GM21381 (cell line): ENCODE data around the gene EFCAB14.
"Not testable (repeated sequence)": the region's sequence is repeated elsewhere in the genome, so short reads cannot be mapped to it uniquely, and the experiment has no call there.

Source experiments
- ATAC-seq: cut with Tn5 transposase; IDR thresholded peaks from one replicate; pipeline ENCODE4 v1.9.1; 2021; ENCODE audit warnings: mild to moderate bottlenecking, moderate library complexity; ENCODE audit not compliant: unreplicated experiment

EFCAB14 gene

GRCh38 chr1:46687921-46688509 is 30.9 kb downstream of the EFCAB14 start:
- ATAC-seq: no peak

- ATAC-seq: no peak
These were observed 31.7 kb downstream of the EFCAB14 start for GRCh38 chr1:46687093-46687659.

DNA sequence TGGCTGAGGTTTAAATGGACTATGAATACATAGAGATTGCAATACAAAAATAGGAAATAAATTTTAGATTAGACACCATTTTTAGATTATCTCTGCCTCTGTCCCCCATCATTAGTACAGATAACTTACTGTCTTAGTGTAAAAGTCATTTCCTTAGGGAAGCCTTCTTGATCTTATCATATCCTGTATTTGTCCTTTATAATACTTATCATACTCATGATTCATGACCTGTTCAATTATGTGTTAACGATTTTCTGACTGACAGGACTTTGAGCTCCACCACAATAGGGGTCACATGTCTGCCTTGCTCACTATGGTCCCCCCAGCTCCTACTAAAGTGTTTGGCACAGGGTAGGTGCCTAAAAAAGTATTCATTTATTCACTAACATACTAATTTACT is 32.7 kb downstream of the EFCAB14 start:
- no peak for ATAC-seq

GRCh38 chr1:46684670-46685069 is 34.2 kb downstream of the EFCAB14 start:
- no peak for ATAC-seq

GRCh38 chr1:46682064-46682463 is 36.9 kb downstream of the EFCAB14 start:
- no peak for ATAC-seq

- no peak for ATAC-seq
These were observed 37.4 kb downstream of the EFCAB14 start for GRCh38 chr1:46681333-46682034.

GRCh38 chr1:46679789-46680573 is 38.9 kb downstream of the EFCAB14 start:
- ATAC-seq: no peak

GRCh38 chr1:46677339-46677738 is 41.6 kb downstream of the EFCAB14 start:
- no peak for ATAC-seq

DNA sequence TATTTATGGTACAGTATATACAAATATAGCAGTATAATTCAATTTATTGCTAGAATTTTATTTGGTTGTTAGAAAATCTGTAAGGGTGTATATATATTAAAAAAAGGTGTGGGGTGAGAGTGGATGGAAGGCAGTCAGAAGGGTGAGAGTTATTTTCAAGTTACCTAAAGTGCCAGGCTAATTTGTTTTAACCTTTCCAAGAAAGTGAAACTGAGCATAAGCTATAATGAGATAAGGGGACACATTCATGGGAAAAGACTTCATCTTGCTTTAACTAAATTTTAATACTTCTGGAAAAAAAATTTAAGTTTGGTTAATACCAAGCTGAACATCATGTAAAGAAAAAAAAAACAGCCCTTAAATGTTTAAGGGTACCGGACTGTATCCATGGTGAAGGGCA is 42.4 kb downstream of the EFCAB14 start:
- no peak for ATAC-seq

- peak; percentile 83 for ATAC-seq
These were observed 43.2 kb downstream of the EFCAB14 start for GRCh38 chr1:46675549-46676314.

DNA sequence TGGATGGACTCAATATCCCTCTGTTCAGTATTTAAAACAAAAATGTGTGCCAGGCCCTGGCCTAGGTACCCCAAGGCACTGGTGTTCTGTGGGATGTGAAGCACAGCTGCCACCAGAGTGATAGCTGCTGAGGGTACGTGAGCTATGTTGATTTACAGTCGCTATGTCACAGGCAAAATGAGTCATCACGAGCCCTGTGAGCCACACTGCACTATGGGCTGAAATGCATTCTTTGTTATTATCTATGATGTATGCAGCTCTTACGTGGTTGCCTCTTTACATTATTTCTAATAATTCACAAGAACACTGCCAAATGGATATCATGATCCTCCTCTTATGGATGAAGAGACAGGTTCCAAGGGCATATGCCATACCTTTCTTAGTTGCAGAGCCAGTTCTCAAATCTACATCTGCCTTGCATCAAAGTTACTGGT is 45.1 kb downstream of the EFCAB14 start:
- no peak for ATAC-seq

DNA sequence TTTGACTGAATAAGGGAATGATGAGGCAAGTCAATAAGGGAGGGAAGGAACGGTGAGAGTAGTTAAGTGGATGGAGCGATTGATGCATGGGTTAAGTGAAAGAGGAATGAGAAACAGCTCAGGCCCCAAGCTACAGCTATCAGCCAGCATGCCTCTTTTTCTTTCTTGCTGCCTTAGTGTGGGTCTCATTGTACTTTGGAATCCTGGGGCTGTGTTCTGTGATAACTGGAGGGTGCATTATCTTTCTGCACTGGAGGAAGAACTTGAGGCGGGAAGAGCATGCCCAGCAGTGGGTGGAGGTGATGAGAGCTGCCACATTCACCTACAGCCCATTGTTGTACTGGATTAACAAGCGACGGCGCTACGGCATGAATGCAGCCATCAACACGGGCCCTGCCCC is 46.2 kb downstream of the EFCAB14 start:
- no peak for ATAC-seq

- no peak for ATAC-seq
These were observed 47.4 kb downstream of the EFCAB14 start, which contains the start of gene TEX38 for GRCh38 chr1:46671554-46671953. Gene TEX38, plus strand, starts transcription at chr1:46671854. Its CDS starts 81 bp downstream, at chr1:46671935.

- ATAC-seq: no peak
These were observed 48.8 kb downstream of the EFCAB14 start for GRCh38 chr1:46670134-46670533.

GRCh38 chr1:46667782-46668760 is 50.8 kb downstream of the EFCAB14 start, which contains the start of gene ATPAF1:
Gene ATPAF1, minus strand, starts transcription at chr1:46668364. Its CDS starts 42 bp downstream, at chr1:46668322.
- peak; percentile 75 for ATAC-seq

DNA sequence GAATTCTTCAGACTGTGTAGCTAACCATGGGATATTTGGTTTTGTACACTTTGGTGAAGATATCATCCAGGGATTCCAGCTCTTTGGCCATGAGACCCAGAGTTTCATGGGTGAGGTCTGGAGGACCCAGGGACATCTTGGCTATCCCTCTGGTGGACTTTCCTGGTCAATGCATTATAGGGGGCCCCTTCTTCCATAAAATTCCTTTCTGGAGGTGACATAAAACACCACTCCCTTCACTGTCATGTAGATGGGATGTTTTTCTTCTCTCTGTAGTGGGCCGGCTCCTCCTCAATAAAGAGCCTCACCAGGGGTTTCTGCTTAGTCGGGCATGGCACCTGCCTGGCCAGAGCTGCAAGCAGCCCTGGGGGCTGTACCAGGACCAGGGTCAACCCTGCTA is 52.9 kb downstream of the EFCAB14 start:
- ATAC-seq: no peak

- not testable (repeated sequence) for ATAC-seq
These were observed 56.0 kb downstream of the EFCAB14 start for GRCh38 chr1:46662919-46663318.

- peak; percentile 89 for ATAC-seq
These were observed 58.8 kb downstream of the EFCAB14 start for GRCh38 chr1:46660116-46660515.

DNA sequence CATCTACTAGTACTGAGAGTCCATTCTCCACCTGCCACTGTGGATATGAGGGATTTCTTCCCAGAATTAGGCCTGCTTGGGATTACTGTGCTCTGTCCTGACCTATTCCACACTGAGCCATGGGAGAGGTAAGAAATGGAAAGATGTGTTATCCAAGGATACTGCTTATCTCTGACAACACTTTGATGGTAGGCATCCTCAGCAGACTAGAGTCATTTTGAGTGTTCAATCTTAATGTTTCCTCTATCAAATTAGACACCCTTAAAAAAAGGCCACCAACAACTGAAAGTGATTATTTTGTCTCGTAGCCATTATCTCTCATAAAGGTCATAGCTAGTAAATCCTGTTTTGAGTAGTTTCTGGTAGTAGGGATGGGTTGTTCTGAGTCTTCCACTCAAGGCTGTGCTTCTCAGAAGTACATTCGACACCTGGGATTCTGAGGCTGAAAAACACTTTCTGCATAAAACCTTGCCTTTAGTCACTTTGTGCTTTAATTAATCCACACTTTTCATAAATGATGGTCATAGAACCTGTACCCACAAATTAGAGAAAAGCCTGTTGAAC is 59.5 kb downstream of the EFCAB14 start:
- ATAC-seq: no peak
